ENCODE measurements around the gene UPP2.

DNA sequence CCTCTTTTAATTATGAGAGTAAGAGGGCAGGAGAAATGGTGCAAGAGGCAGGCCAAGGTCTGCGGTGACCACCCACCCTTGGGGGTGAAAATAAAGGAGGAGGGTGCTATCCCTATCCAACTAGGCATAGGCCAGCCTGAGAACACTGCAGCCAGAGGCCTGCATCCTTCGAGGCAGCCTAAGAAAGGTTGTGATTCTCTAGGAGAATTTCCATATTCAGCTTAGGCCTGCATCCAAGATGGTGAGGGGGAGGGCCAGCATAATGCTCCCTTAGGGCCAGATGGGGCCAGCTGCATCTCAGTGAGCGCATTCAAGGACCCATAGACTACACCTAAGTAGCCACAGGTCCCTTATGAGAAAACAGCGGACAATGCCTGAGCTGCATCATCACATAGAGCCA is 3.5 kb upstream of the UPP2 start:
- TF ChIP-seq, protein P1, sequence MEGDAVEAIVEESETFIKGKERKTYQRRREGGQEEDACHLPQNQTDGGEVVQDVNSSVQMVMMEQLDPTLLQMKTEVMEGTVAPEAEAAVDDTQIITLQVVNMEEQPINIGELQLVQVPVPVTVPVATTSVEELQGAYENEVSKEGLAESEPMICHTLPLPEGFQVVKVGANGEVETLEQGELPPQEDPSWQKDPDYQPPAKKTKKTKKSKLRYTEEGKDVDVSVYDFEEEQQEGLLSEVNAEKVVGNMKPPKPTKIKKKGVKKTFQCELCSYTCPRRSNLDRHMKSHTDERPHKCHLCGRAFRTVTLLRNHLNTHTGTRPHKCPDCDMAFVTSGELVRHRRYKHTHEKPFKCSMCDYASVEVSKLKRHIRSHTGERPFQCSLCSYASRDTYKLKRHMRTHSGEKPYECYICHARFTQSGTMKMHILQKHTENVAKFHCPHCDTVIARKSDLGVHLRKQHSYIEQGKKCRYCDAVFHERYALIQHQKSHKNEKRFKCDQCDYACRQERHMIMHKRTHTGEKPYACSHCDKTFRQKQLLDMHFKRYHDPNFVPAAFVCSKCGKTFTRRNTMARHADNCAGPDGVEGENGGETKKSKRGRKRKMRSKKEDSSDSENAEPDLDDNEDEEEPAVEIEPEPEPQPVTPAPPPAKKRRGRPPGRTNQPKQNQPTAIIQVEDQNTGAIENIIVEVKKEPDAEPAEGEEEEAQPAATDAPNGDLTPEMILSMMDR (IDR thresholded peaks at IDR 0.05) = no peak
- TF ChIP-seq POLR2A (IDR thresholded peaks at IDR 0.05) = no peak

Measured in Peyer's patch (tissue), 4 donors.